GM20000 (cell line): ENCODE data around the gene CTNNA3.

Experiments used
- DNase-seq: peaks from one replicate; pipeline ENCODE4 v3.0.0; 2012; ENCODE audit warnings: low spot score
- CTCF ChIP-seq: IDR thresholded peaks from 2 replicates; pipeline ENCODE4 v1.5.1; 2012; ENCODE audit warnings: mild to moderate bottlenecking, control low read depth; ENCODE audit errors: extremely low read depth, missing control alignments

CTNNA3 gene

GRCh38 chr10:66805612-66806011 is 890.4 kb downstream of the CTNNA3 start:
- no peak for TF ChIP-seq CTCF
- DNase-seq: no peak

- no peak for TF ChIP-seq CTCF
- no peak for DNase-seq
Measured at GRCh38 chr10:66804962-66805361, 891.0 kb downstream of the CTNNA3 start.

- DNase-seq: no peak
- TF ChIP-seq CTCF: no peak
Measured at GRCh38 chr10:66803174-66803573, 892.8 kb downstream of the CTNNA3 start.

GRCh38 chr10:66799474-66799873 is 896.5 kb downstream of the CTNNA3 start:
- no peak for DNase-seq
- no peak for TF ChIP-seq CTCF

- no peak for DNase-seq
Measured at GRCh38 chr10:66795866-66796265, 900.1 kb downstream of the CTNNA3 start.

GRCh38 chr10:66792441-66792840 is 903.6 kb downstream of the CTNNA3 start:
- TF ChIP-seq CTCF: no peak
- DNase-seq: no peak

More at GRCh38 chr10:66795866-66796265, 900.1 kb downstream of the CTNNA3 start:
- TF ChIP-seq CTCF: no peak

GRCh38 chr10:66788178-66788987 is 907.6 kb downstream of the CTNNA3 start:
- DNase-seq: no peak
- no peak for TF ChIP-seq CTCF
